Bronchial epithelial cell (primary cell): ENCODE results near the gene CXCL3. TPM values are rescaled to one million over a fixed set of nuclear protein-coding genes. Genes with fewer than 3 reads are reported as not detected.

Experiments used
- DNase-seq: peaks from one replicate; pipeline ENCODE4 v3.0.0-alpha.2; 2010; ENCODE audit warnings: low read depth
- FAIRE-seq: peaks from 2 replicates; lab custom pipeline; 2011; peaks lifted over from hg19 to GRCh38; lab: Jason Lieb, UNC
- H3K27me3 ChIP-seq: 2 replicates; pipeline ENCODE4 v1.5.1; 2011; ENCODE audit warnings: low read length; ENCODE audit not compliant: control insufficient read depth, insufficient read depth
- H3K36me3 ChIP-seq: 2 replicates; pipeline ENCODE4 v1.5.1; 2011; ENCODE audit warnings: low read length; ENCODE audit not compliant: control insufficient read depth, insufficient read depth
- H3K4me3 ChIP-seq: 2 replicates; pipeline ENCODE4 v1.5.1; 2011; ENCODE audit warnings: mild to moderate bottlenecking, low read depth, low read length, control low read depth
- CTCF ChIP-seq: IDR thresholded peaks from 2 replicates; pipeline ENCODE4 v1.5.1; 2011; ENCODE audit warnings: mild to moderate bottlenecking, moderate library complexity, low read length, control low read depth, inconsistent platforms; ENCODE audit not compliant: insufficient read depth, severe bottlenecking
- total RNA-seq: library from RNA; depleted of rRNA; stranded (reverse); fragments of >200 nt; gene quantifications from 2 replicates; pipeline ENCODE4 v1.2.1, GENCODE V29; 2014

The CXCL3 gene
- total RNA-seq, 1 donor from 2014 or later, result 0.26 TPM

DNA sequence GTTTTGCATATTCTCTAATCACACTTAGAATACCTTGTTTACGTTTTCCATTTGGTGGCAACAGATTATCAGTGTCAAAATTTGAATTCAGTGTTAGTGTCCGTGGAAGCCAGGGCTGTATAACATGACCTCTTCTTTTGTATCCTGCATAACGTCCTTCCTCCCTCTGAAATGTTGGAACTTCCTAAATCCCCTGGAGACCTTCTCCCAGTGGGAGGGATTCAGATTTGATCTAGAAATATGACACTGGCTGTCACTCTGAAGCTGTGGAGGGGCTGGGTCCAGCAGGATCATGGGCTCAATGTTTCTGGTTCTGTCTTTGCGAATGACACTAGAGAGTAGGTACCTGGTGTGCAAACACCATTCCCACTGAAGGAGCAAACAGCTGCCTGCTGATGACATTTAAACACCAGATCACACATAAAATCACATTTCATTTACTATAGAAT is 850 bp upstream of the CXCL3 start:
- no peak for TF ChIP-seq CTCF
- FAIRE-seq, result no peak
- no peak for DNase-seq
- H3K36me3 ChIP-seq, result no peaks in the 10 kb centered on the region
- no peaks in the 10 kb centered on the region for H3K27me3 ChIP-seq
- peak overlapping the region; percentile 66 for H3K4me3 ChIP-seq

DNA sequence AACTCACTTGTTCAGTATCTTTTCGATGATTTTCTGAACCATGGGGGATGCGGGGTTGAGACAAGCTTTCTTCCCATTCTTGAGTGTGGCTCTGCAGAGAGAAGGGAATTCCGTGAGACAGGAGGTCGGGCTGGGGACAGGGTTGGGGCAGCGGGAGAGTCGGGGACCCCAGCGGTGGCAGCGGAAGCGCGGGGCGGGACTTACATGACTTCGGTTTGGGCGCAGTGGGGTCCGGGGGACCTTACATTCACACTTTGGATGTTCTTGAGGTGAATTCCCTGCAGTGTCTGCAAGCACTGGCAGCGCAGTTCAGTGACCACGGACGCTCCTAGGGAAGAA is 434 bp downstream of the CXCL3 start:
- Histone ChIP-seq H3K27me3 (no peaks in the 10 kb centered on the region), H3K36me3 (no peaks in the 10 kb centered on the region), H3K4me3 (peak overlapping the region; percentile 66)
- FAIRE-seq (no peak), DNase-seq (no peak)
- no peak for TF ChIP-seq CTCF

GRCh38 chr4:74037076-74037955 is 1.2 kb downstream of the CXCL3 start:
- no peak for TF ChIP-seq CTCF
- no peaks in the 10 kb centered on the region for H3K36me3 ChIP-seq
- DNase-seq (no peak), FAIRE-seq (no peak)
- H3K4me3 ChIP-seq, result peak overlapping the region; percentile 66
- no peaks in the 10 kb centered on the region for H3K27me3 ChIP-seq

DNA sequence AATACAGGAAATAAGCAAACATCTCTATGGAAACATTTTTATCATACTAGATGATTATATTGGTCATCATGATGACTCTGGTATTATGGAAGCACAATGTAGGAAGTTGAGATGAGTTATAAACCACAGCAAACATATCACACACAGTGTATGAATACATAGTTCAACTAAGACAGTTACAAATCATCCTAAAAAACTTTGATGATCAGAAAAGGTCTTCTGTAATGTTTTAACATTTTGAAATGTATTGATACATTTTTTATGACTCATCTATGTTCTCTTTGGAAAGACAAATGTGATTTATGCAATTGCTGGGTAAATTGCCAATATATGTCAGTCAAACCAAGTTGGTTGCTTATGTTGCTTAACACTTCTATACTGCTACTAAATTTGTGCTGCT is 4.8 kb downstream of the CXCL3 start:
- H3K4me3 ChIP-seq, result no peak overlapping the region
- H3K36me3 ChIP-seq, result no peaks in the 10 kb centered on the region
- TF ChIP-seq CTCF, result no peak
- FAIRE-seq (no peak), DNase-seq (peak; percentile 92)
- no peaks in the 10 kb centered on the region for H3K27me3 ChIP-seq

- TF ChIP-seq CTCF, result no peak
- no peak overlapping the region for H3K4me3 ChIP-seq
- H3K36me3 ChIP-seq, result no peaks in the 10 kb centered on the region
- FAIRE-seq, result no peak
- peak; percentile 37 for DNase-seq
- H3K27me3 ChIP-seq, result no peaks in the 10 kb centered on the region
Measured at GRCh38 chr4:74032064-74032463, 6.4 kb downstream of the CXCL3 start.
